ENCODE data around the gene CALHM1.
"Not testable (repeated sequence)": the region's sequence is repeated elsewhere in the genome, so short reads cannot be mapped to it uniquely, and the experiment has no call there.

The CALHM1 gene

GRCh38 chr10:103458720-103459119 lies at the start of gene CALHM1:
TSS of gene CALHM1 (minus strand) at chr10:103458900. CDS start at chr10:103458751, 149 bp downstream.
- DNase-seq: peak; percentile 6

GRCh38 chr10:103507235-103508191 lies 48.8 kb upstream of the CALHM1 start:
- peak; percentile 75 for DNase-seq

GRCh38 chr10:103506061-103506460 lies 47.4 kb upstream of the CALHM1 start:
- DNase-seq: no peak

- DNase-seq: no peak
These were observed 45.6 kb upstream of the CALHM1 start for GRCh38 chr10:103504181-103504783.

- not testable (repeated sequence) for DNase-seq
These were observed 45.1 kb upstream of the CALHM1 start for GRCh38 chr10:103503777-103504176.

- DNase-seq: no peak
These were observed 44.4 kb upstream of the CALHM1 start for GRCh38 chr10:103502849-103503660.

- DNase-seq: no peak
These were observed 42.5 kb upstream of the CALHM1 start for GRCh38 chr10:103501186-103501585.

- DNase-seq: no peak
These were observed 41.8 kb upstream of the CALHM1 start for GRCh38 chr10:103500481-103500880.

- no peak for DNase-seq
These were observed 41.2 kb upstream of the CALHM1 start for GRCh38 chr10:103499881-103500280.

GRCh38 chr10:103498936-103499638 lies 40.4 kb upstream of the CALHM1 start:
- DNase-seq: no peak

GRCh38 chr10:103497161-103497915 lies 38.6 kb upstream of the CALHM1 start:
- DNase-seq: no peak

- DNase-seq: no peak
These were observed 36.6 kb upstream of the CALHM1 start for GRCh38 chr10:103495321-103495720.

GRCh38 chr10:103493916-103494877 lies 35.5 kb upstream of the CALHM1 start:
- no peak for DNase-seq

GRCh38 chr10:103493362-103493915 lies 34.7 kb upstream of the CALHM1 start, which contains the start of gene NEURL1:
TSS of gene NEURL1 (plus strand) at chr10:103493705. CDS start at chr10:103494388, 683 bp downstream.
- DNase-seq: peak; percentile 34

- no peak for DNase-seq
These were observed 34.1 kb upstream of the CALHM1 start for GRCh38 chr10:103492655-103493261.

GRCh38 chr10:103491729-103492364 lies 33.1 kb upstream of the CALHM1 start:
- no peak for DNase-seq

GRCh38 chr10:103490986-103491314 lies 32.2 kb upstream of the CALHM1 start:
- DNase-seq: no peak

- no peak for DNase-seq
These were observed 28.7 kb upstream of the CALHM1 start for GRCh38 chr10:103487410-103487708.

GRCh38 chr10:103486635-103487409 lies 28.1 kb upstream of the CALHM1 start:
- not testable (repeated sequence) for DNase-seq
